Measurements from ENCODE around the gene LRPAP1. TPM values are rescaled to one million over a fixed set of nuclear protein-coding genes. Genes with fewer than 3 reads are reported as not detected.

LRPAP1 gene
- total RNA-seq, 1 donor from 2014 or later, result 297 TPM

DNA sequence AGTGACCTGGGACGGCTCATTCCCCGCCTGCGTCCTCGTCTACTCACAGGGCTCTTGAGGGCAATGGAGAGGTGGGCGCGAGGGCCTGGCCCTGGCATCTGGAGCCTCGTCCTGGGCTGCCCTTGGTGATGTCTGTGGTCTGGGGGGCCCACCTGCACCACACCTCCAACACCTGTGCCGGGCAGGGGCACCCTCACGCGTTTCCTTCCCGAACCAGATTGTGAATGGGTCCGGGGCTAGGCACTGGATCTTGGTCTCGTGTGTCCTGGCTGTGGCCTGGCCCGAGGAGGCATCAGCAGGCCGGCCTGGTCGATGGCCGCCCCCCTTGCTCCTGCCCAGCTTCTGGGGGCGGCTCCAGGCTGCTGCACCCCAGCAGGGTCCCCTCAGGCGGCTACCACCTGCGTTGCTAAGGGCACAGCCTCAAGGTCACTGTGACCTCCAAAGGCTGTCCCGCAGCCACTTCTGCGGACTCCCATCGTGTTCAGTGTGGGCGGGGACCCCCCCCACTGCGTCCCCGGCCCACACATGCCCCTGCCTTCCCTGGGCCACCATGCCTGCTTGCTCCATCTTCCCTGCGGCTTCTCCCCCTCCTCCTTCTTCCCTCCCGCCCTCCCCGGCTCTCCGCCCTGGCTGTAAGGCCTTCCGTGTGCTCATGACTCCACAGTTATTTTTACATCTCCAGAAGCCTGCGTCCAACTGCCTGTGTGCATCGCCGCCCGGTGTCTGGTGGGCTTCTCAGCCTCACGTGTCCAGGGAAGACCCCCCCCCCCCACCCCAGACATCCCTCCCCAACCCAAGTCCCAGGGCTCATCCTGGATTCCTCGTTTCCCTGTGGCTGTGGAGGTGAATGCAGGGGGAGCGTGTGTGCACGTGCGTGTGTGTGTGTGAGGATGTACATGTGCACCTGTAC lies 65.3 kb downstream of the LRPAP1 start:
- intact Hi-C loops (cut with micrococcal nuclease), result no loop called here
- TF ChIP-seq, protein P1, sequence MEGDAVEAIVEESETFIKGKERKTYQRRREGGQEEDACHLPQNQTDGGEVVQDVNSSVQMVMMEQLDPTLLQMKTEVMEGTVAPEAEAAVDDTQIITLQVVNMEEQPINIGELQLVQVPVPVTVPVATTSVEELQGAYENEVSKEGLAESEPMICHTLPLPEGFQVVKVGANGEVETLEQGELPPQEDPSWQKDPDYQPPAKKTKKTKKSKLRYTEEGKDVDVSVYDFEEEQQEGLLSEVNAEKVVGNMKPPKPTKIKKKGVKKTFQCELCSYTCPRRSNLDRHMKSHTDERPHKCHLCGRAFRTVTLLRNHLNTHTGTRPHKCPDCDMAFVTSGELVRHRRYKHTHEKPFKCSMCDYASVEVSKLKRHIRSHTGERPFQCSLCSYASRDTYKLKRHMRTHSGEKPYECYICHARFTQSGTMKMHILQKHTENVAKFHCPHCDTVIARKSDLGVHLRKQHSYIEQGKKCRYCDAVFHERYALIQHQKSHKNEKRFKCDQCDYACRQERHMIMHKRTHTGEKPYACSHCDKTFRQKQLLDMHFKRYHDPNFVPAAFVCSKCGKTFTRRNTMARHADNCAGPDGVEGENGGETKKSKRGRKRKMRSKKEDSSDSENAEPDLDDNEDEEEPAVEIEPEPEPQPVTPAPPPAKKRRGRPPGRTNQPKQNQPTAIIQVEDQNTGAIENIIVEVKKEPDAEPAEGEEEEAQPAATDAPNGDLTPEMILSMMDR (IDR thresholded peaks at IDR 0.05; ENCODE audit: borderline replicate concordance), result no peak
- peak overlapping the region; percentile 75 for H3K4me3 ChIP-seq
- peak; percentile 30 for DNase-seq
- no peaks in the 10 kb centered on the region for H3K9me3 ChIP-seq (replicated peaks)
- H3K4me1 ChIP-seq, result peaks cover 81% of the 10 kb centered on the region
- peaks cover 49% of the 10 kb centered on the region for H3K27me3 ChIP-seq (ENCODE audit: low read depth)
- peak overlapping the region; percentile 93 for H3K27ac ChIP-seq (replicated peaks)
- H3K36me3 ChIP-seq, result no peaks in the 10 kb centered on the region

DNA sequence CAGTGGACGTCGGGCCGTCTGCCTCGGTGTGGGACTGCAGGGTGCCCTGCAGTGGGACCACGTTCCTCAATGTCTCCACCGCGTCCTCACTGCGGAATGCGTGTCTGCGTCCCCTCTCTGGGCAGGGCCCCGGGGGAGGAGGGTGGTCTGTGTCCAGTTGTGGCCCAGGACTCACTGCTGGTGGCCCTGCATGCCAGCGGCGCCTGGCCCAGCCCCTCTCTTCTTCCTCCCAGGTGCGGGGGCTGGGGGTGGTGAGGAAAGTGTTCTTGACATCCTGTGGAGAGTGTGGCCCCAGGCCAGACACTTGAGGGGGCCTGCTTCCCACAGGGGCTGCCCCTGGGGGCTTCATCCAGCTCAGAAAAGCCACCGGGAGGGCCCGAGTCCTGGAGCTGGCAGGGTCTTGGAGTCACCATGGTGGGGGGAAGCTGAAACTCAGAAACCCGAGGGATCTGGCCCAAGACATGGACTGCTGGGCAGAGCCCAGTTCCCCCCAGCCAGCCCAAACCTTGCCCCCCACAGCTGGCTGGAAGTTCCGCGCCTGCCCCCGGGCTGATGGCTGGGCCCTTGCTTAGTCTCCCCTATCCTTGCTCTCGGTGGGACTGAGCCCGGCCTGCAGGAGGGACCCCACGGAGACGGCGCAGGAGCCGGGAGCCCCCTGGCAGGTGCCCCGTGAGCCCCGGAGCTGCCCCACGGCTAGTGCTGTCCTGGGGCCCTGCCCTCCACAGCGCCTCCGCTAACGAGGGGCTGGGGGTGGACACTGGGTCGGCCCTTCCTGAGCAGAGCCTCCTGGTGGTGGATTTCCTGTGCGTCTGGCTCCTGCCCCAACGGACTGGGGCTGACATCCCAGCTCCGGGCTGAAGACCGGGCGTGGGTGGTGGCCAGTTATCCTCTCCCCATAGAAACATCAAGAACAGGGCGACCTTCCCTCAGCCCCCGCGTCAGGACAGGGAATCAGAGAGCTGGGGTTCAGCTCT lies 66.2 kb downstream of the LRPAP1 start:
- DNase-seq, result peak; percentile 31
- H3K36me3 ChIP-seq, result no peaks in the 10 kb centered on the region
- H3K27me3 ChIP-seq (ENCODE audit: low read depth), result peaks cover 53% of the 10 kb centered on the region
- H3K27ac ChIP-seq (replicated peaks), result peak overlapping the region; percentile 93
- H3K4me1 ChIP-seq, result peaks cover 84% of the 10 kb centered on the region
- intact Hi-C loops (cut with micrococcal nuclease), result no loop called here
- peak overlapping the region; percentile 75 for H3K4me3 ChIP-seq
- no peaks in the 10 kb centered on the region for H3K9me3 ChIP-seq (replicated peaks)
- TF ChIP-seq, protein P1 (IDR thresholded peaks at IDR 0.05; ENCODE audit: borderline replicate concordance), result peak; percentile 58

DNA sequence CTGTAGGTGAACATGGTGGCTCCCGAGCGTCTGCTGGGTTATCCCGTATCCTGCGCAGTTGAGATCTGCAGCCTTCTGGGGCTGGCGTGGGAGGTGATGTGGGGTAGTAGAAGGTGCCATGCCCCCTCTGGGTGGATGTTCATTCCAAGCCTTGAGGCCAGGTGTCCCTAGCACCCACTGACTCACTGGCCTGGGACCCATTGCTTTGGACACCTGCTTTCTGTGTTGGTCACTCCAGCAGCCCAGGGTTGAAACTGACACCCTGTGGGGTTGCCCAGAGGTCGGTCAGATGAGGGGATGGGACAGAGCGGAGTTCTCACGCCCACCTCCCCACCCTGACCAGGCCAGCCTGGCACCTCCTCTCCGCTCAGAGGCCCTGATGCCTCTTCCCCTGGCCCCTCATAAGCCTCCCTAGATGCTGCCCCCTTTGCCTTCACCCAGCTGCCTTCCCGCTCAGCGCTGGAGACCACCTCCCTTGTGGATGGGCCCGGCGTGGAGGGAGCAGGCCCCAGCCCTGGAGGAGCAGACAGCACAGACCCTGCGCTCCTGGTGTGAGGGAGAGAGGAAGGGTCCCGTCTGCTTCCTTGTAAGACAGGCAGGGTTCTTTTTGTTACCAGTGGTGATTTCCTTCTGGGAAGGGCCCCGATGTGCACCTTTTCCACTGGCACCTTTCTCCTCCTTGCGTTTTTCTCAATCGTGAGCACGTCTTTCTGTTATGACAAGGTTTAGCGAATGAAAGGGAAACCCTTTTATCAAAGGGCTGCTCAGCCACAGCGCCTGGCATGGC lies 67.1 kb downstream of the LRPAP1 start:
- peak; percentile 8 for DNase-seq
- TF ChIP-seq, protein P1 (IDR thresholded peaks at IDR 0.05; ENCODE audit: borderline replicate concordance), result no peak
- Histone ChIP-seq H3K27me3 (ENCODE audit: low read depth) (peaks cover 53% of the 10 kb centered on the region), H3K36me3 (no peaks in the 10 kb centered on the region), H3K4me1 (peaks cover 77% of the 10 kb centered on the region), H3K9me3 (replicated peaks) (no peaks in the 10 kb centered on the region), H3K27ac (replicated peaks) (peak overlapping the region; percentile 93), H3K4me3 (peak overlapping the region; percentile 75)
- intact Hi-C loops (cut with micrococcal nuclease), result no loop called here

DNA sequence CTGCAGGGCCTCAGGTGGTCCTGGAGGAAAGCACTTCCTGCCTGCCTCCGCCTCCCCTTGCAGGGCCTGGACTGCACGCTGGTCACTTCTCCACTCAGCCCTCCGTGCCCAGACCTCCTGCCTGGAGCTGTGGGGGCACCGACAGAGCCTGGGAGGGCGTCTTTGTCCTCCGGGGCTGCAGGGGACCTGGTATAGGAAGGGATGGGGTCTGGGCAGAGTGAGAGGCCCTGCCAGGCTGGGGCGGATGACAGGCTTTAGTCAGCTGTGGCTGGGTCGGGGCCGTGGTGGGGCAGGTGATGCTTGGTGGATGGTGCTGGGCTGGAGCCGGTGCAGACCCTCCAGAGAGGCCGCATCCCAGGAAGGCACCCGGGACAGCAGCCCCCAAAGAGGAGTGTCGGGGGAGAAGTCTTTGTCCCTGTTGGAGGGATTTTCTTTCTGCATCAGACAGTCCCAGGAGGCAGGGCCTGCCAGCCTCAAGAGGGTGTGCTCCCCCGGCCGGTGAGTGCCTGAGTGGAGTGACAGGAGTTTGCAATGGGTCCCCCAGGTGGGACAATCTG lies 67.8 kb downstream of the LRPAP1 start:
- Histone ChIP-seq H3K4me1 (peaks cover 71% of the 10 kb centered on the region), H3K9me3 (replicated peaks) (no peaks in the 10 kb centered on the region), H3K27me3 (ENCODE audit: low read depth) (peaks cover 53% of the 10 kb centered on the region), H3K36me3 (no peaks in the 10 kb centered on the region), H3K4me3 (peak overlapping the region; percentile 75), H3K27ac (replicated peaks) (peak overlapping the region; percentile 93)
- intact Hi-C loops (cut with micrococcal nuclease), result no loop called here
- peak; percentile 14 for DNase-seq
- TF ChIP-seq, protein P1 (IDR thresholded peaks at IDR 0.05; ENCODE audit: borderline replicate concordance), result no peak
